ENCODE data around the gene SIGLEC8. TPM values are rescaled to one million over a fixed set of nuclear protein-coding genes. Genes with fewer than 3 reads are reported as not detected.

Gene SIGLEC8
- total RNA-seq, 1 experiment from 2014 or later = not detected

- RAD21 ChIA-PET (ENCODE audit: low non-redundant PET in 1 of 2, low total read pairs in 2 of 2, uncharacterized antibody in 2 of 2, unreplicated experiment in 2 of 2) = no interaction called here
- no peak for DNase-seq (ENCODE audit: low read depth, low spot score)
- Histone ChIP-seq H3K27me3 (ENCODE audit: insufficient read depth, low read length) (peaks cover 24% of the 10 kb centered on the region), H3K27ac (ENCODE audit: low read depth, low read length) (no peak overlapping the region), H3K4me2 (ENCODE audit: low read length) (no peak overlapping the region), H3K36me3 (ENCODE audit: control insufficient read depth in 1 of 2, insufficient read depth in 2 of 2, low read length in 2 of 2) (no peaks in the 10 kb centered on the region), H3K9me2 (ENCODE audit: insufficient read depth) (no peaks in the 10 kb centered on the region), H3K9ac (ENCODE audit: low read length) (no peak overlapping the region), H2AFZ (ENCODE audit: low read depth, low read length, poor library complexity, severe bottlenecking) (no peak overlapping the region), H3K4me3 (replicated peaks in 1 of 2; ENCODE audit: low read depth in 1 of 2, low read length in 2 of 2) (no peak overlapping the region), H3K79me2 (ENCODE audit: insufficient read depth, low read length) (no peaks in the 10 kb centered on the region), H4K20me1 (ENCODE audit: insufficient read depth) (no peaks in the 10 kb centered on the region), H3K9me3 (ENCODE audit: control insufficient read depth in 1 of 2, insufficient read depth in 1 of 2, low read depth in 1 of 2, low read length in 2 of 2) (no peaks in the 10 kb centered on the region), H3K4me1 (ENCODE audit: control insufficient read depth in 1 of 2, insufficient read depth in 2 of 2, low read length in 2 of 2) (no peaks in the 10 kb centered on the region)
- POLR2A ChIA-PET = no interaction called here
- ATAC-seq = no peak
- CTCF ChIA-PET = interaction anchor here (1.5 kb wide), 1 partner anchor 188 kb away, joined by 3 read pairs; no protein-coding TSS in a partner anchor
- BruUV-seq (replicated peaks) = no TSS peak
- TF ChIP-seq ZFX (IDR thresholded peaks at IDR 0.05) (no peak), JUND (IDR thresholded peaks at IDR 0.05) (no peak), EZH2phosphoT487 (IDR thresholded peaks at IDR 0.05; ENCODE audit: borderline replicate concordance) (no peak), SIN3A (IDR thresholded peaks at IDR 0.05; ENCODE audit: low read depth) (no peak), ATF3 (IDR thresholded peaks at IDR 0.05) (no peak), POLR2AphosphoS5 (IDR thresholded peaks at IDR 0.05; ENCODE audit: low read depth, low read length) (no peak)
- intact Hi-C loops (cut with micrococcal nuclease) = no loop called here
These were observed 10.9 kb upstream of the SIGLEC8 start for GRCh38 chr19:51469162-51469561.

- H3K4me1 ChIP-seq (ENCODE audit: control insufficient read depth in 1 of 2, insufficient read depth in 2 of 2, low read length in 2 of 2) = no peaks in the 10 kb centered on the region
- ChIA-PET POLR2A (interaction anchor here (0.6 kb wide), 1 partner anchor 102 kb away, joined by 3 read pairs; the partner anchor contains the start of gene ZNF175), CTCF (no interaction called here), RAD21 (ENCODE audit: low non-redundant PET in 1 of 2, low total read pairs in 2 of 2, uncharacterized antibody in 2 of 2, unreplicated experiment in 2 of 2) (no interaction called here)
- H3K9me2 ChIP-seq (ENCODE audit: insufficient read depth) = no peaks in the 10 kb centered on the region
- ATAC-seq = no peak
- no peak overlapping the region for H3K9ac ChIP-seq (ENCODE audit: low read length)
- no peaks in the 10 kb centered on the region for H3K36me3 ChIP-seq (ENCODE audit: control insufficient read depth in 1 of 2, insufficient read depth in 2 of 2, low read length in 2 of 2)
- H3K4me2 ChIP-seq (ENCODE audit: low read length) = no peak overlapping the region
- no peaks in the 10 kb centered on the region for H4K20me1 ChIP-seq (ENCODE audit: insufficient read depth)
- intact Hi-C loops (cut with micrococcal nuclease) = no loop called here
- peaks cover 24% of the 10 kb centered on the region for H3K27me3 ChIP-seq (ENCODE audit: insufficient read depth, low read length)
- H3K9me3 ChIP-seq (ENCODE audit: control insufficient read depth in 1 of 2, insufficient read depth in 1 of 2, low read depth in 1 of 2, low read length in 2 of 2) = no peaks in the 10 kb centered on the region
- H2AFZ ChIP-seq (ENCODE audit: low read depth, low read length, poor library complexity, severe bottlenecking) = no peak overlapping the region
- BruUV-seq (replicated peaks) = no TSS peak
- H3K27ac ChIP-seq (ENCODE audit: low read depth, low read length) = no peak overlapping the region
- H3K4me3 ChIP-seq (replicated peaks in 1 of 2; ENCODE audit: low read depth in 1 of 2, low read length in 2 of 2) = no peak overlapping the region
- no peaks in the 10 kb centered on the region for H3K79me2 ChIP-seq (ENCODE audit: insufficient read depth, low read length)
- no peak for DNase-seq (ENCODE audit: low read depth, low spot score)
- no peak for TF ChIP-seq MAX (IDR thresholded peaks at IDR 0.05)
- TF ChIP-seq SIN3A (IDR thresholded peaks at IDR 0.05; ENCODE audit: low read depth) = no peak
- TF ChIP-seq EZH2phosphoT487 (IDR thresholded peaks at IDR 0.05; ENCODE audit: borderline replicate concordance) = no peak
- no peak for TF ChIP-seq FOSL1 (IDR thresholded peaks at IDR 0.05; ENCODE audit: low read depth)
- no peak for TF ChIP-seq ZNF274 (IDR thresholded peaks at IDR 0.05; ENCODE audit: low read depth, low read length)
- no peak for TF ChIP-seq POLR2A (IDR thresholded peaks at IDR 0.05; ENCODE audit: borderline replicate concordance, extremely low read depth, insufficient read depth, insufficient read length)
- TF ChIP-seq ZBTB33 (IDR thresholded peaks at IDR 0.05; ENCODE audit: extremely low read depth, insufficient replicate concordance, low read length) = no peak
- TF ChIP-seq REST (IDR thresholded peaks at IDR 0.05; ENCODE audit: low read depth) = no peak
- no peak for TF ChIP-seq EGR1 (IDR thresholded peaks at IDR 0.05; ENCODE audit: low read depth)
- TF ChIP-seq YY1 (IDR thresholded peaks at IDR 0.05; ENCODE audit: extremely low read depth, insufficient replicate concordance, low read depth, low read length) = no peak
- no peak for TF ChIP-seq CBX3 (IDR thresholded peaks at IDR 0.05; ENCODE audit: low read depth)
- TF ChIP-seq ZFX (IDR thresholded peaks at IDR 0.05) = no peak
- no peak for TF ChIP-seq SP1 (IDR thresholded peaks at IDR 0.05; ENCODE audit: low read depth)
- no peak for TF ChIP-seq ELF1 (IDR thresholded peaks at IDR 0.05; ENCODE audit: borderline replicate concordance, low read depth)
These were observed 10.3 kb upstream of the SIGLEC8 start for GRCh38 chr19:51468545-51468920.
